Stimulated activated CD4-positive, alpha-beta T cell treated with anti-CD3 and anti-CD28 coated beads, Interleukin-12 subunit alpha, Interleukin-12 subunit beta, amount 100 ng/mL, for 4 hours (primary cell): ENCODE measurements around the gene DCAF15.
"Not testable (repeated sequence)": the region's sequence is repeated elsewhere in the genome, so short reads cannot be mapped to it uniquely, and the experiment has no call there.

Source experiments
- DNase-seq: peaks from one replicate; pipeline ENCODE4 v3.0.0-alpha.2; 2020

Gene DCAF15

GRCh38 chr19:13952154-13952930, at the start of gene DCAF15:
TSS of gene DCAF15 (plus strand) at chr19:13952509. CDS start at chr19:13952513, 4 bp downstream.
- peak; percentile 97 for DNase-seq

GRCh38 chr19:13902993-13903555, 49.2 kb upstream of the DCAF15 start:
- peak; percentile 23 for DNase-seq

GRCh38 chr19:13905634-13906520, 46.4 kb upstream of the DCAF15 start, which contains the start of the genes BRME1 and CC2D1A:
TSS of gene BRME1 (minus strand) at chr19:13906117. CDS start at chr19:13904892, 1,225 bp downstream.
TSS of gene CC2D1A (plus strand) at chr19:13906201. CDS start at chr19:13906442, 241 bp downstream.
- DNase-seq = peak; percentile 96

- peak; percentile 31 for DNase-seq
These were observed 45.8 kb upstream of the DCAF15 start for GRCh38 chr19:13906521-13906904.

- no peak for DNase-seq
These were observed 45.4 kb upstream of the DCAF15 start for GRCh38 chr19:13906910-13907309.

- no peak for DNase-seq
These were observed 43.6 kb upstream of the DCAF15 start for GRCh38 chr19:13908674-13909073.

GRCh38 chr19:13909430-13909829, 42.9 kb upstream of the DCAF15 start:
- DNase-seq = no peak

- no peak for DNase-seq
These were observed 39.0 kb upstream of the DCAF15 start for GRCh38 chr19:13913352-13913751.

- no peak for DNase-seq
These were observed 37.5 kb upstream of the DCAF15 start for GRCh38 chr19:13914777-13915176.

GRCh38 chr19:13917888-13918406, 34.4 kb upstream of the DCAF15 start:
- no peak for DNase-seq

GRCh38 chr19:13918726-13919411, 33.4 kb upstream of the DCAF15 start:
- DNase-seq = no peak

- DNase-seq = no peak
These were observed 31.8 kb upstream of the DCAF15 start for GRCh38 chr19:13920524-13920923.

- DNase-seq = no peak
These were observed 31.2 kb upstream of the DCAF15 start for GRCh38 chr19:13920940-13921747.

- DNase-seq = not testable (repeated sequence)
These were observed 30.2 kb upstream of the DCAF15 start for GRCh38 chr19:13922118-13922517.

GRCh38 chr19:13923194-13923987, 28.9 kb upstream of the DCAF15 start:
- no peak for DNase-seq

- DNase-seq = no peak
These were observed 26.3 kb upstream of the DCAF15 start for GRCh38 chr19:13926010-13926409.

GRCh38 chr19:13926715-13927114, 25.6 kb upstream of the DCAF15 start:
- no peak for DNase-seq

GRCh38 chr19:13929340-13929739, 23.0 kb upstream of the DCAF15 start:
- no peak for DNase-seq

GRCh38 chr19:13929956-13930355, 22.4 kb upstream of the DCAF15 start:
- no peak for DNase-seq

- no peak for DNase-seq
These were observed 21.9 kb upstream of the DCAF15 start for GRCh38 chr19:13930402-13930801.
